Measurements from ENCODE around the gene ZBTB38.

DNA sequence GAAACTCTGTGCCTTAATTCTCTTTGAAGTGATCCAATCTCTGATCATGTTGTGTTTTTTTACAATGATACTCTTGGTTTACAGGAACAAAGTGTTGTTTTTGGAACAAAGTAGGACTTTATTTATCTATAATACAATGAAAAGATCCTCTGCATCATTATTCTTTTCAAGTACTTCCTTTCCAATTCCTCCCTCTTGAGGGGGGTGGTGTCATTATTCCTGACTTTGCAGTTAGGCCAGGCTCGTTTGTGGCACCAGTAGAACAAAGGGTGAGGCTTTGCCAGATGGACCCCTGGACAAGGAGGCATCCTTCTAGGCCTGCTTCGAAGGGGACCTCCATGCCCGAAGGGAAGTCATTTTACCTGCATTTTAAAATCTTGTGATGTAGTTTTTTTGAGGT is 41.7 kb upstream of the ZBTB38 start:
- TF ChIP-seq, protein P1, sequence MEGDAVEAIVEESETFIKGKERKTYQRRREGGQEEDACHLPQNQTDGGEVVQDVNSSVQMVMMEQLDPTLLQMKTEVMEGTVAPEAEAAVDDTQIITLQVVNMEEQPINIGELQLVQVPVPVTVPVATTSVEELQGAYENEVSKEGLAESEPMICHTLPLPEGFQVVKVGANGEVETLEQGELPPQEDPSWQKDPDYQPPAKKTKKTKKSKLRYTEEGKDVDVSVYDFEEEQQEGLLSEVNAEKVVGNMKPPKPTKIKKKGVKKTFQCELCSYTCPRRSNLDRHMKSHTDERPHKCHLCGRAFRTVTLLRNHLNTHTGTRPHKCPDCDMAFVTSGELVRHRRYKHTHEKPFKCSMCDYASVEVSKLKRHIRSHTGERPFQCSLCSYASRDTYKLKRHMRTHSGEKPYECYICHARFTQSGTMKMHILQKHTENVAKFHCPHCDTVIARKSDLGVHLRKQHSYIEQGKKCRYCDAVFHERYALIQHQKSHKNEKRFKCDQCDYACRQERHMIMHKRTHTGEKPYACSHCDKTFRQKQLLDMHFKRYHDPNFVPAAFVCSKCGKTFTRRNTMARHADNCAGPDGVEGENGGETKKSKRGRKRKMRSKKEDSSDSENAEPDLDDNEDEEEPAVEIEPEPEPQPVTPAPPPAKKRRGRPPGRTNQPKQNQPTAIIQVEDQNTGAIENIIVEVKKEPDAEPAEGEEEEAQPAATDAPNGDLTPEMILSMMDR (conservative IDR thresholded peaks at IDR 0.05) = no peak
- no peak for TF ChIP-seq ZFX (IDR thresholded peaks at IDR 0.05)
